HG03439 (cell line): ENCODE measurements around the gene ZSWIM4.
"Not testable (repeated sequence)": the region's sequence is repeated elsewhere in the genome, so short reads cannot be mapped to it uniquely, and the experiment has no call there.

Experiments
- ATAC-seq: cut with Tn5 transposase; IDR thresholded peaks from one replicate; pipeline ENCODE4 v1.9.1; 2021; ENCODE audit warnings: mild to moderate bottlenecking, moderate library complexity; ENCODE audit not compliant: unreplicated experiment

The ZSWIM4 gene

GRCh38 chr19:13774217-13775191, 20.7 kb upstream of the ZSWIM4 start, which contains the start of gene C19orf53:
Gene C19orf53 (plus strand): TSS chr19:13774456. CDS start chr19:13774478, 22 bp downstream.
- peak; percentile 83 for ATAC-seq

GRCh38 chr19:13778398-13778797, 16.8 kb upstream of the ZSWIM4 start:
- no peak for ATAC-seq

- ATAC-seq, result no peak
These were observed 16.4 kb upstream of the ZSWIM4 start for GRCh38 chr19:13778847-13779246.

GRCh38 chr19:13779794-13780193, 15.4 kb upstream of the ZSWIM4 start:
- not testable (repeated sequence) for ATAC-seq

- no peak for ATAC-seq
These were observed 13.7 kb upstream of the ZSWIM4 start for GRCh38 chr19:13781547-13781946.

- no peak for ATAC-seq
These were observed 12.7 kb upstream of the ZSWIM4 start for GRCh38 chr19:13782537-13782936.

GRCh38 chr19:13783565-13784500, 11.4 kb upstream of the ZSWIM4 start:
- no peak for ATAC-seq

GRCh38 chr19:13784731-13785452, 10.4 kb upstream of the ZSWIM4 start:
- no peak for ATAC-seq

- ATAC-seq, result no peak
These were observed 6.3 kb upstream of the ZSWIM4 start for GRCh38 chr19:13788991-13789390.

- ATAC-seq, result no peak
These were observed 4.9 kb upstream of the ZSWIM4 start for GRCh38 chr19:13790354-13790753.

GRCh38 chr19:13793317-13793716, 1.9 kb upstream of the ZSWIM4 start:
- not testable (repeated sequence) for ATAC-seq

- ATAC-seq, result no peak
These were observed 866 bp upstream of the ZSWIM4 start for GRCh38 chr19:13794398-13794756.

GRCh38 chr19:13795595-13796300, 505 bp downstream of the ZSWIM4 start:
- ATAC-seq, result peak; percentile 35

GRCh38 chr19:13796301-13797057, 1.2 kb downstream of the ZSWIM4 start:
- ATAC-seq, result no peak

GRCh38 chr19:13797058-13797440, 1.8 kb downstream of the ZSWIM4 start:
- no peak for ATAC-seq

GRCh38 chr19:13797870-13798269, 2.6 kb downstream of the ZSWIM4 start:
- no peak for ATAC-seq

- no peak for ATAC-seq
These were observed 4.4 kb downstream of the ZSWIM4 start for GRCh38 chr19:13799669-13800068.

- ATAC-seq, result no peak
These were observed 7.8 kb downstream of the ZSWIM4 start for GRCh38 chr19:13803038-13803437.
